ENCODE measurements around the gene MAP3K19.
"Not testable (repeated sequence)": the region's sequence is repeated elsewhere in the genome, so short reads cannot be mapped to it uniquely, and the experiment has no call there.

Gene MAP3K19

GRCh38 chr2:135050684-135051083, 3.4 kb upstream of the MAP3K19 start:
- DNase-seq (ENCODE audit: low spot score) = no peak

- DNase-seq (ENCODE audit: low spot score) = no peak
Observed at GRCh38 chr2:135050132-135050531, 2.9 kb upstream of the MAP3K19 start.

- no peak for DNase-seq (ENCODE audit: low spot score)
Observed at GRCh38 chr2:135048122-135048521, 875 bp upstream of the MAP3K19 start.

GRCh38 chr2:135043345-135043744, 3.9 kb downstream of the MAP3K19 start:
- DNase-seq (ENCODE audit: low spot score) = no peak

GRCh38 chr2:135037831-135038230, 9.4 kb downstream of the MAP3K19 start:
- DNase-seq (ENCODE audit: low spot score) = peak; percentile 46

GRCh38 chr2:135033216-135033615, 14.0 kb downstream of the MAP3K19 start:
- not testable (repeated sequence) for DNase-seq (ENCODE audit: low spot score)

GRCh38 chr2:135030826-135031225, 16.4 kb downstream of the MAP3K19 start:
- peak; percentile 60 for DNase-seq (ENCODE audit: low spot score)

- no peak for DNase-seq (ENCODE audit: low spot score)
Observed at GRCh38 chr2:135029481-135030134, 17.6 kb downstream of the MAP3K19 start.

- no peak for DNase-seq (ENCODE audit: low spot score)
Observed at GRCh38 chr2:135023886-135024485, 23.3 kb downstream of the MAP3K19 start.

GRCh38 chr2:135022952-135023880, 24.0 kb downstream of the MAP3K19 start:
- DNase-seq (ENCODE audit: low spot score) = no peak

- no peak for DNase-seq (ENCODE audit: low spot score)
Observed at GRCh38 chr2:135021618-135022017, 25.6 kb downstream of the MAP3K19 start.

- DNase-seq (ENCODE audit: low spot score) = no peak
Observed at GRCh38 chr2:135011633-135012032, 35.6 kb downstream of the MAP3K19 start.

- no peak for DNase-seq (ENCODE audit: low spot score)
Observed at GRCh38 chr2:135010200-135010942, 36.9 kb downstream of the MAP3K19 start.

GRCh38 chr2:135009339-135009738, 37.9 kb downstream of the MAP3K19 start:
- no peak for DNase-seq (ENCODE audit: low spot score)

GRCh38 chr2:135005753-135006152, 41.5 kb downstream of the MAP3K19 start:
- DNase-seq (ENCODE audit: low spot score) = no peak

GRCh38 chr2:135004005-135004746, 43.1 kb downstream of the MAP3K19 start:
- peak; percentile 86 for DNase-seq (ENCODE audit: low spot score)

- DNase-seq (ENCODE audit: low spot score) = no peak
Observed at GRCh38 chr2:135002836-135003235, 44.4 kb downstream of the MAP3K19 start.

GRCh38 chr2:134999521-134999920, 47.7 kb downstream of the MAP3K19 start:
- no peak for DNase-seq (ENCODE audit: low spot score)

GRCh38 chr2:134988994-134989605, 58.1 kb downstream of the MAP3K19 start:
- no peak for DNase-seq (ENCODE audit: low spot score)

GRCh38 chr2:134985061-134985460, 62.2 kb downstream of the MAP3K19 start:
- DNase-seq (ENCODE audit: low spot score) = no peak

- DNase-seq (ENCODE audit: low spot score) = no peak
Observed at GRCh38 chr2:134982603-134983002, 64.6 kb downstream of the MAP3K19 start.
